ENCODE measurements around the gene MAK. TPM values are rescaled to one million over a fixed set of nuclear protein-coding genes. Genes with fewer than 3 reads are reported as not detected.

MAK gene
- total RNA-seq, 1 experiment from 2014 or later: 0.22 TPM

DNA sequence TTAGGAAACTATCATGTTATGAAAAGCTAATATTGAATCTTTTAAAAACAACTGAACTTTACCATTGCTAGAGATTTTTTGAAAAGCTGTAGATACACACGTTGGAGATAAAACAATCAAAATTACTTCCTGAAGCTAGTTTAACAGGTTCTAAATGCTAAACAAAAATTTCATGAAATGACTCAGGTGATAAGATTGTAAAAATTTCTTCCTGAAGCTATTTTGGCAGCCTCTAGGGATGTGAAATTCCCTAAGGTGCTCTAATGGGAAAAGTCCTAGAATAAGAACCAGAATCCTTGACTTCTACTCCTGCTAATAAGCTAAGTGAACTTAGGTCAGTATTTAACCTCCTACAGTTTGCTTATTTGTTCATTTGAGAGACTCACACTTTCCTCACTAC lies 35.0 kb upstream of the MAK start:
- no peaks in the 10 kb centered on the region for H4K20me1 ChIP-seq (ENCODE audit: insufficient read depth)
- no peaks in the 10 kb centered on the region for H3K36me3 ChIP-seq (ENCODE audit: control insufficient read depth in 1 of 2, insufficient read depth in 2 of 2, low read length in 2 of 2)
- H3K9me3 ChIP-seq (ENCODE audit: control insufficient read depth in 1 of 2, insufficient read depth in 1 of 2, low read depth in 1 of 2, low read length in 2 of 2): no peaks in the 10 kb centered on the region
- ChIA-PET POLR2A (no interaction called here), RAD21 (ENCODE audit: low non-redundant PET in 1 of 2, low total read pairs in 2 of 2, uncharacterized antibody in 2 of 2, unreplicated experiment in 2 of 2) (no interaction called here), CTCF (interaction anchor here (1.5 kb wide), 1 partner anchor 395 kb away, joined by 4 read pairs; no protein-coding TSS in a partner anchor)
- H3K27me3 ChIP-seq (ENCODE audit: insufficient read depth, low read length): no peaks in the 10 kb centered on the region
- no peak overlapping the region for H3K4me3 ChIP-seq (replicated peaks in 1 of 2; ENCODE audit: low read depth in 1 of 2, low read length in 2 of 2)
- H3K27ac ChIP-seq (ENCODE audit: low read depth, low read length): no peak overlapping the region
- H3K4me2 ChIP-seq (ENCODE audit: low read length): no peak overlapping the region
- ATAC-seq (no peak), DNase-seq (ENCODE audit: low read depth, low spot score) (no peak)
- intact Hi-C loops (cut with micrococcal nuclease): no loop called here
- no peaks in the 10 kb centered on the region for H3K79me2 ChIP-seq (ENCODE audit: insufficient read depth, low read length)
- H3K4me1 ChIP-seq (ENCODE audit: control insufficient read depth in 1 of 2, insufficient read depth in 2 of 2, low read length in 2 of 2): no peaks in the 10 kb centered on the region; a peak in 1 of 4 replicates
- H3K9me2 ChIP-seq (ENCODE audit: insufficient read depth): no peaks in the 10 kb centered on the region
- TF ChIP-seq ELF1 (IDR thresholded peaks at IDR 0.05; ENCODE audit: borderline replicate concordance, low read depth): no peak
- TF ChIP-seq CEBPB (IDR thresholded peaks at IDR 0.05; ENCODE audit: low read depth): no peak
- TF ChIP-seq, protein P1, sequence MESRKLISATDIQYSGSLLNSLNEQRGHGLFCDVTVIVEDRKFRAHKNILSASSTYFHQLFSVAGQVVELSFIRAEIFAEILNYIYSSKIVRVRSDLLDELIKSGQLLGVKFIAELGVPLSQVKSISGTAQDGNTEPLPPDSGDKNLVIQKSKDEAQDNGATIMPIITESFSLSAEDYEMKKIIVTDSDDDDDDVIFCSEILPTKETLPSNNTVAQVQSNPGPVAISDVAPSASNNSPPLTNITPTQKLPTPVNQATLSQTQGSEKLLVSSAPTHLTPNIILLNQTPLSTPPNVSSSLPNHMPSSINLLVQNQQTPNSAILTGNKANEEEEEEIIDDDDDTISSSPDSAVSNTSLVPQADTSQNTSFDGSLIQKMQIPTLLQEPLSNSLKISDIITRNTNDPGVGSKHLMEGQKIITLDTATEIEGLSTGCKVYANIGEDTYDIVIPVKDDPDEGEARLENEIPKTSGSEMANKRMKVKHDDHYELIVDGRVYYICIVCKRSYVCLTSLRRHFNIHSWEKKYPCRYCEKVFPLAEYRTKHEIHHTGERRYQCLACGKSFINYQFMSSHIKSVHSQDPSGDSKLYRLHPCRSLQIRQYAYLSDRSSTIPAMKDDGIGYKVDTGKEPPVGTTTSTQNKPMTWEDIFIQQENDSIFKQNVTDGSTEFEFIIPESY (IDR thresholded peaks at IDR 0.05; ENCODE audit: extremely low read depth, insufficient replicate concordance, low read length): no peak
- TF ChIP-seq SRF (IDR thresholded peaks at IDR 0.05; ENCODE audit: low read depth): no peak
- no peak for TF ChIP-seq POLR2A (IDR thresholded peaks at IDR 0.05; ENCODE audit: borderline replicate concordance, extremely low read depth, insufficient read depth, insufficient read length)
- TF ChIP-seq SIN3A (IDR thresholded peaks at IDR 0.05; ENCODE audit: low read depth): no peak
- TF ChIP-seq, protein P2, sequence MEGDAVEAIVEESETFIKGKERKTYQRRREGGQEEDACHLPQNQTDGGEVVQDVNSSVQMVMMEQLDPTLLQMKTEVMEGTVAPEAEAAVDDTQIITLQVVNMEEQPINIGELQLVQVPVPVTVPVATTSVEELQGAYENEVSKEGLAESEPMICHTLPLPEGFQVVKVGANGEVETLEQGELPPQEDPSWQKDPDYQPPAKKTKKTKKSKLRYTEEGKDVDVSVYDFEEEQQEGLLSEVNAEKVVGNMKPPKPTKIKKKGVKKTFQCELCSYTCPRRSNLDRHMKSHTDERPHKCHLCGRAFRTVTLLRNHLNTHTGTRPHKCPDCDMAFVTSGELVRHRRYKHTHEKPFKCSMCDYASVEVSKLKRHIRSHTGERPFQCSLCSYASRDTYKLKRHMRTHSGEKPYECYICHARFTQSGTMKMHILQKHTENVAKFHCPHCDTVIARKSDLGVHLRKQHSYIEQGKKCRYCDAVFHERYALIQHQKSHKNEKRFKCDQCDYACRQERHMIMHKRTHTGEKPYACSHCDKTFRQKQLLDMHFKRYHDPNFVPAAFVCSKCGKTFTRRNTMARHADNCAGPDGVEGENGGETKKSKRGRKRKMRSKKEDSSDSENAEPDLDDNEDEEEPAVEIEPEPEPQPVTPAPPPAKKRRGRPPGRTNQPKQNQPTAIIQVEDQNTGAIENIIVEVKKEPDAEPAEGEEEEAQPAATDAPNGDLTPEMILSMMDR (IDR thresholded peaks at IDR 0.05 in 2 of 3, conservative IDR thresholded peaks at IDR 0.05 in 1 of 3; ENCODE audit: borderline replicate concordance in 1 of 3, insufficient read depth in 1 of 3, low read depth in 2 of 3, low read length in 2 of 3): no peak
- TF ChIP-seq TCF7L2 (IDR thresholded peaks at IDR 0.05; ENCODE audit: borderline replicate concordance, extremely low read depth, insufficient read depth, insufficient read length): no peak
- TF ChIP-seq, protein P3, sequence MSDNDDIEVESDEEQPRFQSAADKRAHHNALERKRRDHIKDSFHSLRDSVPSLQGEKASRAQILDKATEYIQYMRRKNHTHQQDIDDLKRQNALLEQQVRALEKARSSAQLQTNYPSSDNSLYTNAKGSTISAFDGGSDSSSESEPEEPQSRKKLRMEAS (IDR thresholded peaks at IDR 0.05): no peak
- TF ChIP-seq ATF3 (IDR thresholded peaks at IDR 0.05): no peak
- TF ChIP-seq FOSL1 (IDR thresholded peaks at IDR 0.05; ENCODE audit: low read depth): no peak
- TF ChIP-seq, protein P4, sequence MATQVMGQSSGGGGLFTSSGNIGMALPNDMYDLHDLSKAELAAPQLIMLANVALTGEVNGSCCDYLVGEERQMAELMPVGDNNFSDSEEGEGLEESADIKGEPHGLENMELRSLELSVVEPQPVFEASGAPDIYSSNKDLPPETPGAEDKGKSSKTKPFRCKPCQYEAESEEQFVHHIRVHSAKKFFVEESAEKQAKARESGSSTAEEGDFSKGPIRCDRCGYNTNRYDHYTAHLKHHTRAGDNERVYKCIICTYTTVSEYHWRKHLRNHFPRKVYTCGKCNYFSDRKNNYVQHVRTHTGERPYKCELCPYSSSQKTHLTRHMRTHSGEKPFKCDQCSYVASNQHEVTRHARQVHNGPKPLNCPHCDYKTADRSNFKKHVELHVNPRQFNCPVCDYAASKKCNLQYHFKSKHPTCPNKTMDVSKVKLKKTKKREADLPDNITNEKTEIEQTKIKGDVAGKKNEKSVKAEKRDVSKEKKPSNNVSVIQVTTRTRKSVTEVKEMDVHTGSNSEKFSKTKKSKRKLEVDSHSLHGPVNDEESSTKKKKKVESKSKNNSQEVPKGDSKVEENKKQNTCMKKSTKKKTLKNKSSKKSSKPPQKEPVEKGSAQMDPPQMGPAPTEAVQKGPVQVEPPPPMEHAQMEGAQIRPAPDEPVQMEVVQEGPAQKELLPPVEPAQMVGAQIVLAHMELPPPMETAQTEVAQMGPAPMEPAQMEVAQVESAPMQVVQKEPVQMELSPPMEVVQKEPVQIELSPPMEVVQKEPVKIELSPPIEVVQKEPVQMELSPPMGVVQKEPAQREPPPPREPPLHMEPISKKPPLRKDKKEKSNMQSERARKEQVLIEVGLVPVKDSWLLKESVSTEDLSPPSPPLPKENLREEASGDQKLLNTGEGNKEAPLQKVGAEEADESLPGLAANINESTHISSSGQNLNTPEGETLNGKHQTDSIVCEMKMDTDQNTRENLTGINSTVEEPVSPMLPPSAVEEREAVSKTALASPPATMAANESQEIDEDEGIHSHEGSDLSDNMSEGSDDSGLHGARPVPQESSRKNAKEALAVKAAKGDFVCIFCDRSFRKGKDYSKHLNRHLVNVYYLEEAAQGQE (IDR thresholded peaks at IDR 0.05; ENCODE audit: low read depth): no peak
- no peak for TF ChIP-seq RAD21 (IDR thresholded peaks at IDR 0.05; ENCODE audit: low read depth)
- no peak for TF ChIP-seq POLR2AphosphoS5 (IDR thresholded peaks at IDR 0.05; ENCODE audit: low read depth, low read length)
- no peak for TF ChIP-seq EZH2 (IDR thresholded peaks at IDR 0.05)
- no peak overlapping the region for H2AFZ ChIP-seq (ENCODE audit: low read depth, low read length, poor library complexity, severe bottlenecking)
- no TSS peak for BruUV-seq (replicated peaks)
- no peak overlapping the region for H3K9ac ChIP-seq (ENCODE audit: low read length)
